ENCODE data around the gene PGLYRP2. TPM values are rescaled to one million over a fixed set of nuclear protein-coding genes. Genes with fewer than 3 reads are reported as not detected.

Gene PGLYRP2
- total RNA-seq, 1 donor from 2014 or later: not detected

GRCh38 chr19:15429825-15430467 lies 49.4 kb downstream of the PGLYRP2 start:
- H3K4me1 Mint-ChIP-seq (ENCODE audit: unreplicated experiment): peaks cover 12% of the 10 kb centered on the region
- peak overlapping the region; percentile 24 for H3K27ac Mint-ChIP-seq
- DNase-seq (ENCODE audit: extremely low spot score, unreplicated experiment): no peak
- no peaks in the 10 kb centered on the region for H3K9me3 Mint-ChIP-seq
- peak overlapping the region; percentile 80 for H3K4me3 Mint-ChIP-seq
- H3K27me3 Mint-ChIP-seq: no peaks in the 10 kb centered on the region
- TF ChIP-seq, protein P1, sequence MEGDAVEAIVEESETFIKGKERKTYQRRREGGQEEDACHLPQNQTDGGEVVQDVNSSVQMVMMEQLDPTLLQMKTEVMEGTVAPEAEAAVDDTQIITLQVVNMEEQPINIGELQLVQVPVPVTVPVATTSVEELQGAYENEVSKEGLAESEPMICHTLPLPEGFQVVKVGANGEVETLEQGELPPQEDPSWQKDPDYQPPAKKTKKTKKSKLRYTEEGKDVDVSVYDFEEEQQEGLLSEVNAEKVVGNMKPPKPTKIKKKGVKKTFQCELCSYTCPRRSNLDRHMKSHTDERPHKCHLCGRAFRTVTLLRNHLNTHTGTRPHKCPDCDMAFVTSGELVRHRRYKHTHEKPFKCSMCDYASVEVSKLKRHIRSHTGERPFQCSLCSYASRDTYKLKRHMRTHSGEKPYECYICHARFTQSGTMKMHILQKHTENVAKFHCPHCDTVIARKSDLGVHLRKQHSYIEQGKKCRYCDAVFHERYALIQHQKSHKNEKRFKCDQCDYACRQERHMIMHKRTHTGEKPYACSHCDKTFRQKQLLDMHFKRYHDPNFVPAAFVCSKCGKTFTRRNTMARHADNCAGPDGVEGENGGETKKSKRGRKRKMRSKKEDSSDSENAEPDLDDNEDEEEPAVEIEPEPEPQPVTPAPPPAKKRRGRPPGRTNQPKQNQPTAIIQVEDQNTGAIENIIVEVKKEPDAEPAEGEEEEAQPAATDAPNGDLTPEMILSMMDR (conservative IDR thresholded peaks at IDR 0.05): no peak
- peaks cover 10% of the 10 kb centered on the region for H3K36me3 Mint-ChIP-seq

DNA sequence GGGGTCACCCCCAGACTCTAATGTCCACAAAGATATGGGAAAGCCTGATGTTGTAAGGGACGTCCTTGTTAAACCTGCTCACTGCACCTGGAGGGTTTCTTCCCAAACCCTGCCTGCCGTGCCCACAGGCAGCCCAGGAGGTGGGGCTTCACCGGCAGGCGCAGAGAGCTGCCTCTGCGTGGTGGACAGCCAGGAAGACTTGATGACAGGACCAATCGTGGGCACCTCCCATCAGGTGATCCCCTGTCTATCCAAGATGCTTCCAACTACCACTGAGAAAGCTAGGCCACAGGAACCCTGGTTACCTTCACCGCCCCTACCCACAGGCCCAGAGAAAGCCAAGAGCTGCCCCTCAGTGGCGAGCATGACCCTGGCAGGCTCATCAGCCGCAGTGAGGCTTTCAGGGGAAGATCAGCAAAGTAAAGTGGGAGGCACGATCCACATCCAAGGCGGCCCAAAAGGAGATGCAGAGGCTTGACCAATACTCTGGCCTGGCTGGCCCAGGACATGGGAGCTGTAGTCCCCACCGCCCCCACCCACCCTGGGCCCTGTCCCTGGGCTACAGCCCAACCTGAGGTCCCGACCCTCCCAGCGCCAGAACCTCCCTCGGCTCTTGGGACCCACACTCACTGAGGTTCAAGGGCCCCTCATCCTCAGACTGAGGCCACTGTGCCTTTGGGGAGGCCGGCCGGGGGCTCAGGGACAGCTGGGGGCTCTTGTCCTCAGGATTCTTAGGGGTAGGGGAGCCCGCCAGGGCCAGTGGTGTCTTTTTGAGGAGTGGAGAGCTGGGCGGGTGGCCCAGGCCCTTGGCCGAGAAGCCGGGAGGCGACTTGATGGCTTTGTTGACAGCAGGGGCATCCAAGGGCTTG lies 50.1 kb downstream of the PGLYRP2 start:
- Mint-ChIP-seq H3K27me3 (no peaks in the 10 kb centered on the region), H3K9me3 (no peaks in the 10 kb centered on the region), H3K36me3 (peaks cover 10% of the 10 kb centered on the region), H3K27ac (no peak overlapping the region), H3K4me1 (ENCODE audit: unreplicated experiment) (peaks cover 12% of the 10 kb centered on the region), H3K4me3 (no peak overlapping the region)
- DNase-seq (ENCODE audit: extremely low spot score, unreplicated experiment): no peak
- TF ChIP-seq, protein P1 (conservative IDR thresholded peaks at IDR 0.05): no peak

DNA sequence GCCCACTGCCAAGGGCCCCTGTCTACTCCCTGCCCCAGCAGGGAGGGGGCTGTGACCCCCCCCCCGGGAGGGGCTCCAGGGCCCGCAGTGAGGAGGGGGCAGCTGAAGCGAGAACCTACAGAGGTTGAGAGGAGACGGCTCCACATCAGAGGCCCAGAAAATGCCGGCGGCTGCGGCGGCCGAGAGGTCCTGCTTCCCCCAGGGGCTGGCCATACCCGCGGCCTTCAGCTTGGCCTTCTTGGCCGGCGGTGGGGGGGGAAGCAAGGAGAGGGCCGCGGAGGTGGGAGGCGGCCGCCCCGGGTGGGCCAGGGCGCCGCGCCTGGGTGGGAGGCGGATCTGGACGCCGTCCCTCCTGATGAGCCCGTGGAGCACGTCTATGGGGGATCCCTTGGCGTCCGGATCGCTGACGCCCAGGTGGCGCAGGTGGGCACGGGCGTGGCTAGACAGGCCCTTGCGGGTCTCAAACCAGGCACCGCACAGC lies 51.3 kb downstream of the PGLYRP2 start:
- no peak for DNase-seq (ENCODE audit: extremely low spot score, unreplicated experiment)
- peaks cover 14% of the 10 kb centered on the region for H3K36me3 Mint-ChIP-seq
- H3K27ac Mint-ChIP-seq: no peak overlapping the region
- peaks cover 12% of the 10 kb centered on the region for H3K4me1 Mint-ChIP-seq (ENCODE audit: unreplicated experiment)
- TF ChIP-seq, protein P1 (conservative IDR thresholded peaks at IDR 0.05): no peak
- H3K9me3 Mint-ChIP-seq: no peaks in the 10 kb centered on the region
- no peak overlapping the region for H3K4me3 Mint-ChIP-seq
- H3K27me3 Mint-ChIP-seq: no peaks in the 10 kb centered on the region

- no peak overlapping the region for H3K27ac Mint-ChIP-seq
- peaks cover 12% of the 10 kb centered on the region for H3K4me1 Mint-ChIP-seq (ENCODE audit: unreplicated experiment)
- H3K27me3 Mint-ChIP-seq: no peaks in the 10 kb centered on the region
- H3K9me3 Mint-ChIP-seq: no peaks in the 10 kb centered on the region
- no peak for DNase-seq (ENCODE audit: extremely low spot score, unreplicated experiment)
- H3K36me3 Mint-ChIP-seq: peaks cover 17% of the 10 kb centered on the region
- TF ChIP-seq, protein P1 (conservative IDR thresholded peaks at IDR 0.05): no peak
- H3K4me3 Mint-ChIP-seq: no peak overlapping the region
These were observed 52.0 kb downstream of the PGLYRP2 start for GRCh38 chr19:15427350-15427700.

- Mint-ChIP-seq H3K27ac (no peak overlapping the region), H3K4me3 (no peak overlapping the region), H3K36me3 (peaks cover 17% of the 10 kb centered on the region), H3K27me3 (no peaks in the 10 kb centered on the region), H3K4me1 (ENCODE audit: unreplicated experiment) (peaks cover 11% of the 10 kb centered on the region), H3K9me3 (no peaks in the 10 kb centered on the region)
- TF ChIP-seq, protein P1 (conservative IDR thresholded peaks at IDR 0.05): no peak
- DNase-seq (ENCODE audit: extremely low spot score, unreplicated experiment): no peak
These were observed 52.6 kb downstream of the PGLYRP2 start for GRCh38 chr19:15426485-15427349.
